ENCODE results near the gene SH3TC1. TPM values are rescaled to one million over a fixed set of nuclear protein-coding genes. Genes with fewer than 3 reads are reported as not detected.

Gene SH3TC1
- total RNA-seq, 1 experiment from 2014 or later: 31.6 TPM

- no peak for DNase-seq (ENCODE audit: low read depth, low spot score)
- in situ Hi-C loops (cut with HindIII; ENCODE audit: low pct_unique_long_range_greater_than_20kb, low sequenced_read_pairs): no loop called here
Observed at GRCh38 chr4:8258552-8259212, 59.6 kb downstream of the SH3TC1 start.

GRCh38 chr4:8259743-8260430, 60.8 kb downstream of the SH3TC1 start:
- in situ Hi-C loops (cut with HindIII; ENCODE audit: low pct_unique_long_range_greater_than_20kb, low sequenced_read_pairs): no loop called here
- DNase-seq (ENCODE audit: low read depth, low spot score): no peak

- no peak for DNase-seq (ENCODE audit: low read depth, low spot score)
- in situ Hi-C loops (cut with HindIII; ENCODE audit: low pct_unique_long_range_greater_than_20kb, low sequenced_read_pairs): no loop called here
Observed at GRCh38 chr4:8260656-8261111, 61.6 kb downstream of the SH3TC1 start.

- DNase-seq (ENCODE audit: low read depth, low spot score): no peak
Observed at GRCh38 chr4:8261851-8262535, 62.9 kb downstream of the SH3TC1 start.

GRCh38 chr4:8262637-8263322, 63.7 kb downstream of the SH3TC1 start:
- in situ Hi-C loops (cut with HindIII; ENCODE audit: low pct_unique_long_range_greater_than_20kb, low sequenced_read_pairs): no loop called here
- no peak for DNase-seq (ENCODE audit: low read depth, low spot score)

More at GRCh38 chr4:8261851-8262535, 62.9 kb downstream of the SH3TC1 start:
- in situ Hi-C loops (cut with HindIII; ENCODE audit: low pct_unique_long_range_greater_than_20kb, low sequenced_read_pairs): no loop called here

- no peak for DNase-seq (ENCODE audit: low read depth, low spot score)
- in situ Hi-C loops (cut with HindIII; ENCODE audit: low pct_unique_long_range_greater_than_20kb, low sequenced_read_pairs): no loop called here
Observed at GRCh38 chr4:8263397-8263796, 64.3 kb downstream of the SH3TC1 start.

- no peak for DNase-seq (ENCODE audit: low read depth, low spot score)
- in situ Hi-C loops (cut with HindIII; ENCODE audit: low pct_unique_long_range_greater_than_20kb, low sequenced_read_pairs): no loop called here
Observed at GRCh38 chr4:8264106-8264505, 65.0 kb downstream of the SH3TC1 start.

GRCh38 chr4:8265171-8265929, 66.3 kb downstream of the SH3TC1 start:
- DNase-seq (ENCODE audit: low read depth, low spot score): no peak
- in situ Hi-C loops (cut with HindIII; ENCODE audit: low pct_unique_long_range_greater_than_20kb, low sequenced_read_pairs): no loop called here

GRCh38 chr4:8266088-8266487, 67.0 kb downstream of the SH3TC1 start:
- DNase-seq (ENCODE audit: low read depth, low spot score): no peak
- in situ Hi-C loops (cut with HindIII; ENCODE audit: low pct_unique_long_range_greater_than_20kb, low sequenced_read_pairs): no loop called here

GRCh38 chr4:8266508-8266907, 67.4 kb downstream of the SH3TC1 start:
- in situ Hi-C loops (cut with HindIII; ENCODE audit: low pct_unique_long_range_greater_than_20kb, low sequenced_read_pairs): no loop called here
- no peak for DNase-seq (ENCODE audit: low read depth, low spot score)

GRCh38 chr4:8267077-8267476, 68.0 kb downstream of the SH3TC1 start:
- DNase-seq (ENCODE audit: low read depth, low spot score): peak; percentile 69
- in situ Hi-C loops (cut with HindIII; ENCODE audit: low pct_unique_long_range_greater_than_20kb, low sequenced_read_pairs): no loop called here

GRCh38 chr4:8268211-8268610, 69.1 kb downstream of the SH3TC1 start:
- no peak for DNase-seq (ENCODE audit: low read depth, low spot score)
- in situ Hi-C loops (cut with HindIII; ENCODE audit: low pct_unique_long_range_greater_than_20kb, low sequenced_read_pairs): no loop called here

GRCh38 chr4:8268901-8269534, 69.9 kb downstream of the SH3TC1 start:
- in situ Hi-C loops (cut with HindIII; ENCODE audit: low pct_unique_long_range_greater_than_20kb, low sequenced_read_pairs): no loop called here
- no peak for DNase-seq (ENCODE audit: low read depth, low spot score)

GRCh38 chr4:8269535-8270417, 70.7 kb downstream of the SH3TC1 start, which contains the start of gene HTRA3:
HTRA3 (plus strand) TSS chr4:8269754; CDS start chr4:8269969, 215 bp downstream.
- in situ Hi-C loops (cut with HindIII; ENCODE audit: low pct_unique_long_range_greater_than_20kb, low sequenced_read_pairs): no loop called here
- DNase-seq (ENCODE audit: low read depth, low spot score): no peak

GRCh38 chr4:8270418-8270771, 71.3 kb downstream of the SH3TC1 start:
- no peak for DNase-seq (ENCODE audit: low read depth, low spot score)
- in situ Hi-C loops (cut with HindIII; ENCODE audit: low pct_unique_long_range_greater_than_20kb, low sequenced_read_pairs): no loop called here

Data from SK-MEL-5 (cell line).